ENCODE results near the gene RELT. TPM values are rescaled to one million over a fixed set of nuclear protein-coding genes. Genes with fewer than 3 reads are reported as not detected.
"Not testable (repeated sequence)": the region's sequence is repeated elsewhere in the genome, so short reads cannot be mapped to it uniquely, and the experiment has no call there.

Gene RELT
- total and polyA plus RNA-seq, 9 donors = 0.38 to 4.7 (median 2.0) TPM

DNA sequence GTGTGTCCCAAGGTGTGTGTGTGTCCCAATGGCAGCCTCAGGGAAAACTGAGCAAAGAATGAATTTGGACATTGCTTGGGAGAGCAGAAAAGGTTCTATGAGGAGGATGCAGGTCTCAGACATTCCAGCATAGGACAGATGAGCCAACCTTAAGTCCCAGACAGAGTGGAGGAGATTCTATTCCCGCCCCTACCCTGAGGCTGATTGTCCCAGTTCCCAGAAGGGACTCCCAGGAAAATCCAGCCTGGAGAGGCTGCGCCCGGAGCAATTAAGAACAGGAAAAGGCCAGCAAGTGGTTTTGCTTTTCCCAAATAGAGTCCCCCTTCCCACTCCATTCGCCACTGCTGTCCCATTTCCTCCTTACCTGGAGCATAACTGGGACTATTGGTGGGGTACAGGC, 54.1 kb downstream of the RELT start:
- H3K9me3 ChIP-seq = no peaks in the 10 kb centered on the region
- no peaks in the 10 kb centered on the region for H3K36me3 ChIP-seq
- intact Hi-C loops (cut with DNase I) = no loop called here
- no peak overlapping the region for H3K27ac ChIP-seq
- DNase-seq = no peak
- no peak overlapping the region for H3K4me3 ChIP-seq
- TF ChIP-seq, protein P1, sequence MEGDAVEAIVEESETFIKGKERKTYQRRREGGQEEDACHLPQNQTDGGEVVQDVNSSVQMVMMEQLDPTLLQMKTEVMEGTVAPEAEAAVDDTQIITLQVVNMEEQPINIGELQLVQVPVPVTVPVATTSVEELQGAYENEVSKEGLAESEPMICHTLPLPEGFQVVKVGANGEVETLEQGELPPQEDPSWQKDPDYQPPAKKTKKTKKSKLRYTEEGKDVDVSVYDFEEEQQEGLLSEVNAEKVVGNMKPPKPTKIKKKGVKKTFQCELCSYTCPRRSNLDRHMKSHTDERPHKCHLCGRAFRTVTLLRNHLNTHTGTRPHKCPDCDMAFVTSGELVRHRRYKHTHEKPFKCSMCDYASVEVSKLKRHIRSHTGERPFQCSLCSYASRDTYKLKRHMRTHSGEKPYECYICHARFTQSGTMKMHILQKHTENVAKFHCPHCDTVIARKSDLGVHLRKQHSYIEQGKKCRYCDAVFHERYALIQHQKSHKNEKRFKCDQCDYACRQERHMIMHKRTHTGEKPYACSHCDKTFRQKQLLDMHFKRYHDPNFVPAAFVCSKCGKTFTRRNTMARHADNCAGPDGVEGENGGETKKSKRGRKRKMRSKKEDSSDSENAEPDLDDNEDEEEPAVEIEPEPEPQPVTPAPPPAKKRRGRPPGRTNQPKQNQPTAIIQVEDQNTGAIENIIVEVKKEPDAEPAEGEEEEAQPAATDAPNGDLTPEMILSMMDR (IDR thresholded peaks at IDR 0.05) = no peak
- no peak for TF ChIP-seq EP300 (IDR thresholded peaks at IDR 0.05)
- no peak for TF ChIP-seq POLR2A (IDR thresholded peaks at IDR 0.05)
- H3K27me3 ChIP-seq = no peaks in the 10 kb centered on the region
- peaks cover 3% of the 10 kb centered on the region for H3K4me1 ChIP-seq (ENCODE audit: insufficient read depth)
- 96 to 99% (median 99%) methylated on average over 4 of the region's 4 CpGs for WGBS, 3 donors

DNA sequence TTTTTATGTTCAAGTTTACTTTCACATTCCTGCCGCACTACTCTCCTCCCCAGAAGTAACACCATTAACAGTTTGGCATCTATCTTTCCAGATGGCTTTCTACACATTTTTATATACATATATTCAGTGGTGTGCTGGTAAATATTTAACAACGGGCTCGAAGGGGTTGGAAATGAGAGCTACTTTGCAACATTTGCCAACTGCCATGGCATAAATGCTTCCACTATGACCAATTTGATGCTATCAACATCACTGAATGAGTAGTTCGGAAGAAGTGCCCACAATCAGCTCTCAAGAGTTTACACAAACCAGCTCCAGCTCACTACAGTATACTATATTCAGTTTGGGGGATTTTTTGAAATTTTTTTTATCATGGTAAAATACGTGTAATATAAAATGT, 55.2 kb downstream of the RELT start:
- TF ChIP-seq POLR2A (IDR thresholded peaks at IDR 0.05) (no peak), EP300 (IDR thresholded peaks at IDR 0.05) (no peak)
- TF ChIP-seq, protein P1 (IDR thresholded peaks at IDR 0.05) = no peak
- no peak for DNase-seq
- no peaks in the 10 kb centered on the region for H3K27me3 ChIP-seq
- intact Hi-C loops (cut with DNase I) = no loop called here
- H3K9me3 ChIP-seq = no peaks in the 10 kb centered on the region
- H3K4me3 ChIP-seq = no peak overlapping the region
- H3K27ac ChIP-seq = no peak overlapping the region
- no peaks in the 10 kb centered on the region for H3K36me3 ChIP-seq
- peaks cover 2% of the 10 kb centered on the region for H3K4me1 ChIP-seq (ENCODE audit: insufficient read depth)
- 93 to 98% (median 96%) methylated on average over 5 of the region's 5 CpGs for WGBS, 3 donors

DNA sequence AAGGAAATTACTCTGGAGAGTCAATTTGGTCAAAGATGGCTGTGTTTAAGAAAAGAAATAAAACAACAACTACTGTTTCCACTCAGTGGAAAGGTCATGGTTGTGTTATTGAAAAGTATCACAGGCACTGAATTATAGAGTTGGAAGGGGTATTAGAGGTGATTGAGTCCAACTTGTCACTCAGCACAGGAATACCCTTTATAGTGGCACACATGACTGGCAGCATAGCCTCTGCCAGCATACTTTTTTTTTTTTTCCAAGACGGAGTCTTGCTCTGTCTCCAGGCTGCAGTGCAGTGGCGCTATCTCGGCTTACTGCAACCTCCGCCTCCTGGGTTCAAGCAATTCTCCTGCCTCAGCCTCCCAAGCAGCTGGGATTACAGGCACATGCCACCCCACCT, 60.7 kb downstream of the RELT start:
- intact Hi-C loops (cut with DNase I); H3K9me3 ChIP-seq; H3K27ac ChIP-seq; H3K27me3 ChIP-seq; H3K36me3 ChIP-seq; H3K4me1 ChIP-seq (ENCODE audit: insufficient read depth); DNase-seq; H3K4me3 ChIP-seq: not testable (repeated sequence)
- WGBS, 3 donors = 81 to 87% (median 86%) methylated on average over 4 of the region's 4 CpGs

DNA sequence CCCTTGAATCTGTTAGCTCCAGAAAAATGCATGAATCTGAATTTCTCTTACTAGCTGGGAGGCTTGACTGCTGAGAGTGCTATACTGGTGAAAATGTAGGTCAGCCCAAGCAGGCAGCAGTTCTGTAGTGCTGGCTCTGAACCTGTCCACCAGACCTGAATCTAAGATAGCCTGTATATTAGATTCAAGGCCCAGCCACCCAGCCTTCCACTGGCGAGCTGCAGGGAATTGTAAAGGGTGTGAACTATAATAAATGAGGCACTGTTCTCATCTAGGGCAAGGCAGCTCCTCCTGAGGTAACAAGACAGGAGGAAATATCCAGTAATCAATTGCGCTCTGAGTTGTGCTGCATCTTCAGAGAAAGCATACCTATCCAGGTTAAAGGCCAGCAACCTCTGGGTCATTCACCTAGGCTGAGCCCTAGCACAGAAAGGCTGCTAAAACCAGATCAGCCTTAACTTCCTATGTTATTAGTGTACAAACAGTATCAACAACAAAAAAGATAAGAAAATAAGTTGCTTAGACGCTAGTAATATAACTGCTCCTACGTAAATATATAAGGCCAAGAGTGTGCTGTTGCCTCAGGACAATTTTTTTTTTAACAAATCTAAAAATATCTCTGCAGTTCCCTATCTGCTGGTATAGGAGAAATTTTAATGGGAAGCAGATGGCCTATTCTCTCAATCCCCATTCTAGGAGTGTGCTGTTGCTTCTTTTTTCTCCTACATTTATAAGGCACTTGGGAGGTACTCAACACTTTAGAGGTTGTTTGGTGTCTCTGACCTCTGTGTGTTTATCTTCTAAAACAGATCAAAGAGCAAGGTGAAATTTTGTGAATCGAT, 63.0 kb downstream of the RELT start:
- TF ChIP-seq, protein P1 (IDR thresholded peaks at IDR 0.05) = no peak
- TF ChIP-seq POLR2A (IDR thresholded peaks at IDR 0.05) = no peak
- TF ChIP-seq EP300 (IDR thresholded peaks at IDR 0.05) = no peak
- Histone ChIP-seq H3K9me3 (no peaks in the 10 kb centered on the region), H3K27me3 (no peaks in the 10 kb centered on the region), H3K27ac (no peak overlapping the region), H3K4me1 (ENCODE audit: insufficient read depth) (peaks cover 1% of the 10 kb centered on the region), H3K4me3 (no peak overlapping the region), H3K36me3 (no peaks in the 10 kb centered on the region)
- 74 to 82% (median 78%) methylated on average over 5 of the region's 5 CpGs for WGBS, 3 donors
- intact Hi-C loops (cut with DNase I) = no loop called here
- no peak for DNase-seq

DNA sequence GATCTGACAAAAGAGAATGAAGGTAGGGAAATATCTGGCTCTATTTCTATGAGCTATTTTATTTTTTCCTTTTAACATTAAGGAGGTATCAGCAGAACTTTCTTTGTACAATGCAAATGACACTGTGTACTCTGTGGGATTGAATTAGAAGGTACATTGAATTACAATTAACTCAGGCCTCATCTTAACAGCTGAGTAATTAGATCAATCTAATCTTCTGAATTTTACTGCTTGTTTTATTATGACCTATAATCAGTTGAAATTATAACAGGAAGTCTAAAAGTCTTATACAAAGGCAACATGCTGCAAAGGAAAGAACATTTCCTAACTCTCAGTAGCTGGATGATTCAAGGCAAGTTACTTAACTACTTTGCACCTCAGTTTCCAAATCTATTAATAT, 69.8 kb downstream of the RELT start:
- Histone ChIP-seq H3K4me3 (no peak overlapping the region), H3K4me1 (ENCODE audit: insufficient read depth) (peaks cover 2% of the 10 kb centered on the region), H3K27ac (no peak overlapping the region), H3K9me3 (no peaks in the 10 kb centered on the region), H3K27me3 (no peaks in the 10 kb centered on the region), H3K36me3 (no peaks in the 10 kb centered on the region)
- TF ChIP-seq POLR2A (IDR thresholded peaks at IDR 0.05) (no peak), EP300 (IDR thresholded peaks at IDR 0.05) (no peak)
- TF ChIP-seq, protein P1 (IDR thresholded peaks at IDR 0.05) = no peak
- DNase-seq = no peak
- intact Hi-C loops (cut with DNase I) = no loop called here

Data from ovary (tissue), 9 donors.